HG03060 (cell line): ENCODE results near the gene PDZD7.
"Not testable (repeated sequence)": the region's sequence is repeated elsewhere in the genome, so short reads cannot be mapped to it uniquely, and the experiment has no call there.

Experiments
- ATAC-seq: cut with Tn5 transposase; IDR thresholded peaks from one replicate; pipeline ENCODE4 v1.9.1; 2021; ENCODE audit warnings: low read depth, moderate number of reproducible peaks; ENCODE audit not compliant: unreplicated experiment

PDZD7 gene

GRCh38 chr10:101041252-101041761 lies 10.4 kb upstream of the PDZD7 start:
- no peak for ATAC-seq

GRCh38 chr10:101040851-101041250 lies 9.9 kb upstream of the PDZD7 start:
- ATAC-seq: no peak

- ATAC-seq: no peak
These were observed 9.1 kb upstream of the PDZD7 start for GRCh38 chr10:101040061-101040460.

- no peak for ATAC-seq
These were observed 7.6 kb upstream of the PDZD7 start for GRCh38 chr10:101038484-101038883.

GRCh38 chr10:101036726-101037125 lies 5.8 kb upstream of the PDZD7 start:
- ATAC-seq: no peak

GRCh38 chr10:101035916-101036702 lies 5.2 kb upstream of the PDZD7 start:
- ATAC-seq: no peak

GRCh38 chr10:101035314-101035713 lies 4.4 kb upstream of the PDZD7 start:
- ATAC-seq: no peak

- not testable (repeated sequence) for ATAC-seq
These were observed 3.5 kb upstream of the PDZD7 start for GRCh38 chr10:101034404-101034803.

GRCh38 chr10:101033276-101033675 lies 2.3 kb upstream of the PDZD7 start:
- no peak for ATAC-seq

- no peak for ATAC-seq
These were observed 1.8 kb upstream of the PDZD7 start for GRCh38 chr10:101032637-101033224.

- ATAC-seq: no peak
These were observed 1.1 kb upstream of the PDZD7 start for GRCh38 chr10:101031796-101032636.

- no peak for ATAC-seq
These were observed 317 bp downstream of the PDZD7 start for GRCh38 chr10:101030496-101031127.

GRCh38 chr10:101029520-101030295 lies 1.2 kb downstream of the PDZD7 start:
- no peak for ATAC-seq

GRCh38 chr10:101028446-101029337 lies 2.2 kb downstream of the PDZD7 start:
- no peak for ATAC-seq

GRCh38 chr10:101027106-101027720 lies 3.7 kb downstream of the PDZD7 start:
- ATAC-seq: no peak

- ATAC-seq: no peak
These were observed 7.8 kb downstream of the PDZD7 start for GRCh38 chr10:101022967-101023705.

GRCh38 chr10:101021692-101022251 lies 9.2 kb downstream of the PDZD7 start:
- no peak for ATAC-seq
